Hepatocyte (in vitro differentiated cells): Measurements from ENCODE around the gene NCAPG. TPM values are rescaled to one million over a fixed set of nuclear protein-coding genes. Genes with fewer than 3 reads are reported as not detected.

Source experiments
- DNase-seq: peaks from one replicate; pipeline ENCODE4 v3.0.0-alpha.2; 2016; ENCODE audit warnings: low spot score
- H2AFZ ChIP-seq: fragments of 200-600 bp; sonication (generic); 2 replicates; pipeline ENCODE4 v1.6.0; 2016; ENCODE audit warnings: antibody characterized with exemption, mild to moderate bottlenecking
- H3K27ac ChIP-seq: fragments of 200-600 bp; sonication (generic); 2 replicates; pipeline ENCODE4 v1.5.1; 2016; ENCODE audit warnings: mild to moderate bottlenecking
- H3K27me3 ChIP-seq: fragments of 200-600 bp; sonication (generic); 2 replicates; pipeline ENCODE4 v1.6.1; 2016
- H3K36me3 ChIP-seq: fragments of 200-600 bp; sonication (generic); replicated peaks from 2 replicates; pipeline ENCODE4 v1.5.1; 2016; ENCODE audit warnings: low read depth; ENCODE audit not compliant: insufficient read depth
- H3K4me1 ChIP-seq: fragments of 200-600 bp; sonication (generic); 2 replicates; pipeline ENCODE4 v1.5.1; 2016; ENCODE audit warnings: mild to moderate bottlenecking, moderate library complexity; ENCODE audit not compliant: insufficient read depth
- H3K4me2 ChIP-seq: fragments of 200-600 bp; sonication (generic); 2 replicates; pipeline ENCODE4 v1.6.0; 2016
- H3K4me3 ChIP-seq: fragments of 200-600 bp; sonication (generic); 2 replicates; pipeline ENCODE4 v1.5.1; 2016; ENCODE audit warnings: mild to moderate bottlenecking
- H3K79me2 ChIP-seq: fragments of 200-600 bp; sonication (generic); 2 replicates; pipeline ENCODE4 v1.6.0; 2017; ENCODE audit warnings: mild to moderate bottlenecking
- H3K9me2 ChIP-seq: fragments of 200-600 bp; sonication (generic); replicated peaks from 2 replicates; pipeline ENCODE4 v1.6.0; 2017; ENCODE audit warnings: mild to moderate bottlenecking; ENCODE audit not compliant: insufficient read depth
- H3K9me3 ChIP-seq: fragments of 200-600 bp; sonication (generic); 2 replicates; pipeline ENCODE4 v1.5.1; 2016; ENCODE audit warnings: low read depth, mild to moderate bottlenecking
- H4K20me1 ChIP-seq: fragments of 200-600 bp; sonication (generic); 2 replicates; pipeline ENCODE4 v1.6.0; 2016; ENCODE audit warnings: mild to moderate bottlenecking; ENCODE audit not compliant: insufficient read depth, poor library complexity, severe bottlenecking
- CTCF ChIP-seq: fragments of 200-600 bp; sonication (generic); IDR thresholded peaks from 2 replicates; pipeline ENCODE4 v1.5.1; 2016; ENCODE audit warnings: antibody characterized with exemption, mild to moderate bottlenecking; ENCODE audit not compliant: poor library complexity
- EZH2 ChIP-seq: fragments of 200-600 bp; sonication (generic); IDR thresholded peaks from 2 replicates; pipeline ENCODE4 v1.6.1; 2016; ENCODE audit warnings: antibody characterized with exemption, mild to moderate bottlenecking, borderline replicate concordance
- EZH2phosphoT487 ChIP-seq: fragments of 200-600 bp; sonication (generic); IDR thresholded peaks from one replicate; pipeline ENCODE4 v1.6.1; 2018; ENCODE audit warnings: antibody characterized with exemption, mild to moderate bottlenecking, low read depth, moderate library complexity; ENCODE audit not compliant: unreplicated experiment, severe bottlenecking
- WGBS: methylation state at CpG from one replicate; pipeline ENCODE4 v1.1.6; 2016; ENCODE audit warnings: low lambda C conversion rate; ENCODE audit errors: missing lambda C conversion rate; 5-methylcytosine and 5-hydroxymethylcytosine counted together
- polyA plus RNA-seq: library from polyadenylated mRNA; unstranded; fragments of >200 nt; fragmentation: Nextera tagmentation; extraction: Ambion mirVana; gene quantifications from 2 replicates; pipeline ENCODE4 v1.2.1, GENCODE V29; 2016
- total RNA-seq: library from RNA; depleted of rRNA; stranded (reverse); fragments of >200 nt; gene quantifications from 2 replicates; pipeline ENCODE4 v1.2.3, GENCODE V29; 2014

The NCAPG gene
- total and polyA plus RNA-seq, 2 experiments from 2014 or later, result 3.3 to 11.9 TPM

GRCh38 chr4:17780501-17781299, 30.1 kb upstream of the NCAPG start:
- H4K20me1 ChIP-seq, result no peaks in the 10 kb centered on the region
- H2AFZ ChIP-seq, result peak overlapping the region; percentile 45
- no peaks in the 10 kb centered on the region for H3K9me2 ChIP-seq

GRCh38 chr4:17781300-17782287, 29.2 kb upstream of the NCAPG start, which contains the start of gene FAM184B:
Gene FAM184B, minus strand, starts transcription at chr4:17781621. Its CDS starts 322 bp downstream, at chr4:17781299.
- Histone ChIP-seq H3K4me2 (peak within 1 kb of the TSS; percentile 98), H3K4me3 (peak within 1 kb of the TSS; percentile 49), H4K20me1 (no peaks in the 10 kb centered on the region), H3K27me3 (peaks cover 57% of the 10 kb centered on the region), H3K4me1 (peaks cover 13% of the 10 kb centered on the region), H3K9me2 (no peaks in the 10 kb centered on the region), H3K79me2 (no peaks in the 10 kb centered on the region), H2AFZ (peak within 1 kb of the TSS; percentile 45), H3K36me3 (no peaks in the 10 kb centered on the region), H3K9me3 (no peaks in the 10 kb centered on the region), H3K27ac (no peak within 1 kb of the TSS)
- peak; percentile 7 for DNase-seq
- TF ChIP-seq EZH2 (peak; percentile 65), EZH2phosphoT487 (no peak)
- 3% methylated on average over 71 of the region's 82 CpGs for WGBS

More at GRCh38 chr4:17780501-17781299, 30.1 kb upstream of the NCAPG start:
- peaks cover 57% of the 10 kb centered on the region for H3K27me3 ChIP-seq
- H3K36me3 ChIP-seq, result no peaks in the 10 kb centered on the region
- no peak overlapping the region for H3K27ac ChIP-seq
- H3K4me2 ChIP-seq, result peak overlapping the region; percentile 98
- H3K4me3 ChIP-seq, result peak overlapping the region; percentile 49
- no peaks in the 10 kb centered on the region for H3K9me3 ChIP-seq
- TF ChIP-seq EZH2, result no peak
- no peak for TF ChIP-seq CTCF
- TF ChIP-seq EZH2phosphoT487, result no peak
- peak; percentile 17 for DNase-seq
- WGBS, result 20% methylated on average over 31 of the region's 31 CpGs
- peaks cover 13% of the 10 kb centered on the region for H3K4me1 ChIP-seq
- H3K79me2 ChIP-seq, result no peaks in the 10 kb centered on the region

- no peak overlapping the region for H3K4me2 ChIP-seq
These were observed 24.9 kb upstream of the NCAPG start for GRCh38 chr4:17785858-17786257.

More at GRCh38 chr4:17785858-17786257, 24.9 kb upstream of the NCAPG start:
- no peak for DNase-seq
- Histone ChIP-seq H3K27me3 (peaks cover 27% of the 10 kb centered on the region), H3K27ac (no peak overlapping the region), H3K4me1 (peaks cover 9% of the 10 kb centered on the region), H3K9me2 (no peaks in the 10 kb centered on the region), H3K9me3 (no peaks in the 10 kb centered on the region), H3K79me2 (no peaks in the 10 kb centered on the region), H2AFZ (no peak overlapping the region), H4K20me1 (no peaks in the 10 kb centered on the region), H3K4me3 (no peak overlapping the region), H3K36me3 (no peaks in the 10 kb centered on the region)
- TF ChIP-seq EZH2phosphoT487 (no peak), EZH2 (no peak), CTCF (no peak)
- 77% methylated on average over 5 of the region's 5 CpGs for WGBS
